ENCODE results near the gene PIK3CB.

The PIK3CB gene

GRCh38 chr3:138646008-138646407 is 188.7 kb downstream of the PIK3CB start:
- TF ChIP-seq ZFX (IDR thresholded peaks at IDR 0.05) (no peak), CTCF (conservative IDR thresholded peaks at IDR 0.05) (no peak)
- H3K27ac ChIP-seq = no peak overlapping the region

GRCh38 chr3:138642927-138643253 is 191.8 kb downstream of the PIK3CB start:
- no peak overlapping the region for H3K27ac ChIP-seq

DNA sequence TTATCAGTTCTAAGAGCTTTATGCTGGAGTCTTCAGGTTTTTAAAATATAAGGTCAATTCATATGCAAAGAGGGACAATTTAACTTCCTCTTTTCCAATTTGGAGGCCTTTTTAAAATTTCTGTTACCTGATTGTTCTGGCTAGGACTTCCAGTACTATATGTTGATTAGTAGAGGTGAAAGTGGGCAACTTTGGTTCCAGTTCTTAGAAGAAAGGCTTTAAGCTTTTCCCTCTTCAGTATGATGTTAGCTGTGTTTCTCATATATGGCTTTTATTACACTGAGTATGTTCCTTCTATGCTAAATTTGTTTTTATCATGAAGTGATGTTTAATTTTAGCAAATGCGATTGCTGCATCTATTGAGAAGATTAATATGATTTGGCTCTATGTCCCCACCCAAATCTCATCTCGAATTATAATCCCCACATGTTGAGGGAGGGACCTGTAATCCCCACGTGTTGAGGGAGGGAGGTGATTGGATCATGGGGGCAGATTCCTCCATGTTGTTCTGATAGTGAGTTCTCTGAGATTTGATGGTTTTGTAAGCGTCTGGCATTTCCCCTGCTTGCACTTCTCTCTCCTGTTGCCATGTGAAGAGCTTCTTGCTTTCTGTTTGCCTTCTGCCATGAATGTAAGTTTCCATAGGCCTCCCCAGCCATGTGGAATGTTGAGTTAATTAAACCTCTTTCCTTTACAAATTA is 192.4 kb downstream of the PIK3CB start:
- H3K27ac ChIP-seq = no peak overlapping the region
- TF ChIP-seq ZFX (IDR thresholded peaks at IDR 0.05) (no peak), CTCF (conservative IDR thresholded peaks at IDR 0.05) (no peak)

More at GRCh38 chr3:138642927-138643253, 191.8 kb downstream of the PIK3CB start:
- no peak for TF ChIP-seq CTCF (conservative IDR thresholded peaks at IDR 0.05)
- no peak for TF ChIP-seq ZFX (IDR thresholded peaks at IDR 0.05)

GRCh38 chr3:138640537-138640936 is 194.2 kb downstream of the PIK3CB start:
- no peak overlapping the region for H3K27ac ChIP-seq
- TF ChIP-seq ZFX (IDR thresholded peaks at IDR 0.05) (no peak), CTCF (conservative IDR thresholded peaks at IDR 0.05) (no peak)

DNA sequence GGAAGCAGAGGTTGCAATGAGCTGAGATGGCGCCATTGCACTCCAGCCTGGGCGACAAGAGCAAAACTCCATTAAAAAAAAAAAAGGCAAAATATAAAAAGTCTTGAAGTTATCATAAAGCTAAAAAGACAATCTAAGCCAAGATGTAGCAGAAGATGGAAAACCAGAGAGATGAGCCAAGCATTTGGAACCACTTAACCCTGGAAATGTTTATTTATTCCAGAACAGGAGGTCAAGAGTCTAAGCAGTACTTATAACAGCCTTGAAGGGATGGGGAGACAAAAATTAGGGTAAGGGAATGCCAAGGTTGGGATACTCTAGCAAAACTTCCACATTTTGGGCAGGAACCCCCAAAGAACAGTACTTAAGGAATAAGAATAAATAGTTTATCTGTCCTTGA is 196.1 kb downstream of the PIK3CB start:
- TF ChIP-seq ZFX (IDR thresholded peaks at IDR 0.05) (no peak), CTCF (conservative IDR thresholded peaks at IDR 0.05) (no peak)
- H3K27ac ChIP-seq = no peak overlapping the region

DNA sequence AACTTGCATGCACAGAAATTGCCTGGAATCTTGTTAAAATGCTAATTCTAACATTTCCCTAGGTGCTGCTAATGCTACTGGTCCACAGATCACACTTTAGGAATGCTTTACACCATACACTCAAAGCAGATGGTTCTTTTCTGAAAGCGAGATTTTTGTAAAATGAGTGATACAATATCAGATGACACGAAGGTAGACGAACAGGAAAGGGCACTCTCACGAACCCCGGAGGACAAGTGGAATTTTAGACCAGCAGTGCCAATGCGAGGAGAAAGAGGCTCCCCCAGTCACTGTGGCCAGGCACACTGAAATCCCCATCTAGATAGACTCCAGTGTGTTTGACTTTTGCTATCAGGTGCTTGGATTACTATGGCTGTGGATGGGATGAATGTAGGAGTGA is 205.2 kb downstream of the PIK3CB start:
- TF ChIP-seq ZFX (IDR thresholded peaks at IDR 0.05) = no peak
- TF ChIP-seq CTCF (conservative IDR thresholded peaks at IDR 0.05) = no peak
- no peak overlapping the region for H3K27ac ChIP-seq

- TF ChIP-seq CTCF (conservative IDR thresholded peaks at IDR 0.05) (no peak), ZFX (IDR thresholded peaks at IDR 0.05) (no peak)
Measured at GRCh38 chr3:138625707-138626365, 208.9 kb downstream of the PIK3CB start.

More at GRCh38 chr3:138625707-138626365, 208.9 kb downstream of the PIK3CB start:
- H3K27ac ChIP-seq = no peak overlapping the region
